Measurements from ENCODE around the gene UPK2.

- TF ChIP-seq ZNF274 (IDR thresholded peaks at IDR 0.05; ENCODE audit: low read depth, low read length) (no peak), YY1 (IDR thresholded peaks at IDR 0.05; ENCODE audit: insufficient read depth, insufficient read length) (no peak)
These were observed 9.0 kb upstream of the UPK2 start for GRCh38 chr11:118947091-118947490.
